HG02981 (cell line): ENCODE results near the gene EYA2.

Experiments used
- ATAC-seq: cut with Tn5 transposase; IDR thresholded peaks from one replicate; pipeline ENCODE4 v1.9.1; 2021; ENCODE audit warnings: mild to moderate bottlenecking, moderate library complexity; ENCODE audit not compliant: unreplicated experiment

Gene EYA2

DNA sequence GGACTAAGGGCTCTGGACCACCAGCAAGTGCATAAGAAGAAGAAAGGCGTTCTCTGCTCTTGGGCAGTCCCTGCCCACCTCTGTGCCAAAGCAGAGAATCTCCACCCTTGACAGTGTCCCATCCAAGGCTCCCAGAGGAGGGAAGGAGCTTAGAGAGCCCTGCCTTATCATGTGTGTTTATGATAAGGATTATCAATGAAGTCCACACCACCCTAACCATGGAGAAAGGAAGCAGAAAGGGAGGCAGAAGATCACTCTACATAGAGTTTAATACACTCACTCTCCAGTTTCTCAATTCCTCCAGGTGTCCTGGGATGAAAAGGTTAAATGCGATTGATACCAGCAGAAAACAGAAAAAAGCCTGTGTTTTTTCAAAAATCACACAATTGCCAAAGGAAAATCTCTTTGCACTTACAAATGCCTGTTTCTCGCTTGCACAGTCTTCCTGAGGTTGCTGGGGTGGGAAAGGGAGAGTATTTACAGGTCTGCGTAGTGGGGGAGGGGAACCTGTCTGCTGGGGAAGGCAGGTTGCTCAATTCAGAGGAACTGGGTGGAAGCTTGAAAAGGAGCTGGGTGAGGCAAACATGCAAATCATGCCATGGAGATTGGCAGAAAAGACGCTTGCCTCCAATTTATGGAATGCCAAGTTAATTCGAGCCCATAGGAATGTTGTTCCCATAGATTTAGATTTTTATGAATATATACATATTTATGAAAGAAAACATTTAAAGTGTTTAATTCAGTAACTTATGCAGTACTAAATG, 104.0 kb downstream of the EYA2 start:
- ATAC-seq, result no peak

- ATAC-seq, result no peak
Measured at GRCh38 chr20:46999801-47000465, 105.3 kb downstream of the EYA2 start.

DNA sequence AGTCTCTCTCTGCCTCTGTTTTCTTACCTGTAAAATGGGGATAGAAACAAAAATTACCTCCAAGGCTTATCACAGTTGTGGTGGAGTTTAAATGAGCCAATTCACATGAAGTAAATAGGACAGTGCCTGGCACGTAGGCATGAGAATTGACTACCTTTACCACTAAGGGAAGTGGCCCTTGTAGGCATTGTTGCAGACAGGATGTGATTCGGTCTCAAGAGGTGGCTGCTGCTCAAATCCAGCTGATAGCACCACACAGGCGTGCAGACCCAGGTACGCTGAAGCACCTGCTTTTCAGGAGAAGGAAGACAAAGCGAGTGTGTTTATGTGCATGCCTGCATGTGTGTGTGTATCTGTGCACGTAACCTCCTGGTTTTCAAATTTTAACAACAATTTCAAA, 108.6 kb downstream of the EYA2 start:
- no peak for ATAC-seq

- ATAC-seq, result no peak
Measured at GRCh38 chr20:47004179-47004578, 109.5 kb downstream of the EYA2 start.

GRCh38 chr20:47007826-47008655, 113.4 kb downstream of the EYA2 start:
- no peak for ATAC-seq

GRCh38 chr20:47008842-47009518, 114.3 kb downstream of the EYA2 start:
- no peak for ATAC-seq

- ATAC-seq, result no peak
Measured at GRCh38 chr20:47009784-47010183, 115.1 kb downstream of the EYA2 start.

DNA sequence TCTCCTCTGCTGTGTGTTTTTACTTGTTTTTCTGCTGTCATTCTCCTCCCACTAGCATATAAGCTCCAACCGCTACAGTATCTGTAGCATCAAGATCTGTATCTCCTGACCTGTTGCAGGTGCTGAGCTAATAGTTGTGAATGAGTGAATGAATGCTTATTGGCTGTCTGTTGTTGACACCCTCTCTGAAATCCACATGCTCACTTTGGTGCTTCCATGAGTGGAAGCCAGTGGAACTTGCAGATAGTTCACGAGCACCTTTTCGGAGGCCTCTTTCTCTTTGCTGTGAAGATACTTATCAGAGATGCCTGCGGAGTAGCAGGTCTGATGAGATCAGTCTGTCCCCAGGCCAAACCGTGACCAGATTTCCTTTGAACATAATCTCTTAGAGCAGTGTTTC, 117.3 kb downstream of the EYA2 start:
- ATAC-seq, result no peak

GRCh38 chr20:47013606-47014005, 119.0 kb downstream of the EYA2 start:
- ATAC-seq, result no peak

GRCh38 chr20:47016068-47016664, 121.5 kb downstream of the EYA2 start:
- ATAC-seq, result no peak

- no peak for ATAC-seq
Measured at GRCh38 chr20:47018381-47018780, 123.7 kb downstream of the EYA2 start.

DNA sequence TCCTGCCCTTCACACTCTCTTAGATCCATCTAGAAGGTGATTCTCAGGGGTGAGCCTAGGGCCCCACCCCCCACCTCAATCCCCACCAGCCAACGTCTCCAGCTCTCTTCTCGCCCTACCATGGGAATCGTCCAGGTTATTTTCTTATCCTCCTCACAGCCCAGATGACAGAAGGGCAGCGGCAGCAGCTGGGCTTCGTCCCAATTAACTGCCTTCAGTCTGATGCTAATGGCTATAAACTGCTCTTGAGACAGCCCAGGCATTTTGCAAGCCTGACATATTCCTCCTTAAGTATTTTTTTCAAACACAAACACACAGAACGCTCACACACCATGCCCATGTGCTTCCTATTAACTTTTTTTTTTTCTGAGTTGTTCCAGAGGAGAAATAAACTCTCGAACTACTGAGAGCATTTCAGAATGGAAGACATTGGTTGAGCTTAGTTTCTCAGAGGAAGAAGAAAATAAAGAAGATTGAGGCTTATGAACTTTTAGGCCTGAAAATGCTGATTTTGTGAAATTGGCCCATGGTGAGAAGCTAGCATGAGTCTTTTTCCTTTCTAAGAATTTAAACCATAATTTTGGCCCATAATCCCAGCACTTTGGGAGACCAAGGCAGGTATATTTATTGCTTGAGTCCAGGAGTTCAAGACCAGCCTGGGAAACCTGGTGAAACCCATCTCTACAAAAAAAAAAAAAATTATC, 124.6 kb downstream of the EYA2 start:
- no peak for ATAC-seq

- ATAC-seq, result no peak
Measured at GRCh38 chr20:47020231-47020630, 125.6 kb downstream of the EYA2 start.

DNA sequence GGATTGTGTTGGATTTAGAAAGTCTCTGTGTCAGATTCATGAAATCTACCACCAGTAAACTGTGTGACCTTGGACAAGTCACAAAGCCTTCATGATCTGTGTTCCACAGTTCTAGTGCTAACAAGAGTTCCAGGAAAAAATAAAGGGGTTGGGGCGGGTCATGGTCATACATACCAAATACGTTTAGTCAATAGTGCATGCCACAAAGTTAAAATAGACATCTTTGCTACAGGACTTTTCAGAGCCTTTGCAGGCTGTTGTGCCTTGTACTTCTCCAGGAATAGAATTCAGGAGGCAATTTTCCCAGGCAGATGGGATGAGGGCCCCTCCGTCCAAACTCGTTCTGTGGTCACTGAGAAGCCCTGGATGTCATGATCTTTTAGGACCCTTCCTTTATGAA, 127.2 kb downstream of the EYA2 start:
- no peak for ATAC-seq

DNA sequence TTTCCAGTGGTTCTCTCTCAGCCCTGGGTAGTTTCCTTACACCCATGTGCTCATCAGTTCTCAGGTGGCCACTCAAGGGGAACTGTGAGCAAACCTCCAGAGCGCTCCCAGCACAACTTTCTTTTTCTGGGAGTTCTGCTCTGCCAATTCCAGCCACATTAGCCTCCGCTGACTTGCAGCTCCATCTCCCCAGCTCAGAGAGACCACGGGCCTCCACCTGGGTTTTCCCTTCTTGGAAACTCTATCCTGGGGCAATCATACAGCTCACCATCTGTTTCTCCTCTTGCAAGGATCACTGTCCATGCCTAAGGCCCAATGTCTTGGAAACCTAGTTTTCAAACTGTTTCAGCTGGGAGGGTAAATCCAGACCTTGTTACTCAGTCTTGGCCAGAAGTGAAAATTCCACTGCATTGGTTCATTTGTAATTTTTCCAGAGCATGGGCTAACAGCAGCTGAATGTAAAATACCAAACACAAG, 129.9 kb downstream of the EYA2 start:
- ATAC-seq, result no peak

GRCh38 chr20:47027042-47027441, 132.4 kb downstream of the EYA2 start:
- ATAC-seq, result no peak

- no peak for ATAC-seq
Measured at GRCh38 chr20:47027456-47027855, 132.8 kb downstream of the EYA2 start.

DNA sequence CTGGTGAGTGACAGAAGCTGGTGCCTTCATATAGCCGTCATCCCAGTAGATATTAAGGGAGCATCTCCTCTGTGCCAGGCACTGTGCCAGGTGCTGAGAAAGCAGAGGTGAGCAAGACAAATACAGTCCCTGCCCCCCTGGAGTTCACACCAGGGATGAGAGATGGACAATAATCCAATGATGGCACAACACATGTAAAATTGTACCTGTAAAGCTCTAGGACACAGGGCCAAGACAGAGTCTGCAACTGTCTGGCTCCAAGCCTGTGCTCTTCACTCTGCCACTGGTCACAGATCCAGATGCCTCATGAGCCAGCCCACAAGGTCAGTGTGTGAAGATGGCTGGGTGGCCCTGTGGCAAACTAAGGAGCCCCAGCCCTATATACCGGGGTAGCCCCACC, 133.8 kb downstream of the EYA2 start:
- no peak for ATAC-seq

DNA sequence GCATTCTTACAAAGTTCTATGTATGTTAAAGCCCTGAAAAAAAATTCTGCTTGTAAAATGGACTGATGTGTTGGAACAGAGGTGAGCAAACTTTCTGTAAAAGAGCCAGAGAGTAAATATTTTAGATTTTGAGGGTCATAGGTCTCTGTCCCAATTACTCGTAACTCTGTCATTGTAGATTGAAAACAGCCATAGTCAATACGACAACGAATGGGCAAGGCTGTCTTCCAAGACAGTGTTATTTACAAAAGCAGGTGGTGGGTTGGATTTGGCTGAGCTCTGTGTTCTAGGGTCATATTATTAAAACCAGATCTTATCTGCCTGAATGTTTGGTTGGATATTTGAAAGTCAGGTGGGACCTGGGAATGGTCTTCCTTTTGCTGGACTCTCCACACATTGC, 135.2 kb downstream of the EYA2 start:
- ATAC-seq, result no peak

GRCh38 chr20:47030271-47030810, 135.7 kb downstream of the EYA2 start:
- no peak for ATAC-seq
